ENCODE measurements around the gene GPC3. TPM values are rescaled to one million over a fixed set of nuclear protein-coding genes. Genes with fewer than 3 reads are reported as not detected.

The GPC3 gene
- polyA plus RNA-seq, 3 donors: not detected

GRCh38 chrX:133948895-133949294 lies 36.5 kb downstream of the GPC3 start:
- Histone ChIP-seq H3K27ac (ENCODE audit: low read depth in 1 of 2, low read length in 2 of 2) (no peak overlapping the region), H3K9ac (ENCODE audit: insufficient read depth, low read length, poor library complexity, severe bottlenecking) (no peak overlapping the region), H3K27me3 (ENCODE audit: control insufficient read depth in 2 of 2, insufficient read depth in 2 of 2, low read length in 2 of 2) (peaks cover 0 to 8% of the 10 kb centered on the region in 2 donors), H3K36me3 (replicated peaks in 1 of 2; ENCODE audit: control insufficient read depth in 1 of 2, insufficient read depth in 2 of 2, low read length in 2 of 2) (no peaks in the 10 kb centered on the region), H3K9me3 (replicated peaks in 1 of 2; ENCODE audit: control insufficient read depth in 1 of 2, insufficient read depth in 1 of 2, low read length in 2 of 2) (no peaks in the 10 kb centered on the region), H3K4me1 (ENCODE audit: control insufficient read depth in 1 of 2, insufficient read depth in 2 of 2, low read length in 2 of 2) (no peaks in the 10 kb centered on the region), H2AFZ (ENCODE audit: insufficient read depth, low read depth, low read length, poor library complexity, severe bottlenecking) (no peak overlapping the region), H3K4me3 (replicated peaks in 1 of 3; ENCODE audit: low read depth in 2 of 3, low read length in 3 of 3) (no peak overlapping the region), H3K4me2 (replicated peaks; ENCODE audit: extremely low read depth, low read length, poor library complexity, severe bottlenecking) (no peak overlapping the region), H4K20me1 (ENCODE audit: insufficient read depth, low read length) (no peaks in the 10 kb centered on the region), H3K79me2 (ENCODE audit: insufficient read depth, low read length) (no peaks in the 10 kb centered on the region)
- H3K4me3 Mint-ChIP-seq: no peak overlapping the region
- intact Hi-C loops (cut with micrococcal nuclease): no loop called here
- H3K27me3 Mint-ChIP-seq (ENCODE audit: low read depth in 3 of 3): peaks cover 0 to 11% (median 0%) of the 10 kb centered on the region in 3 donors
- H3K27ac Mint-ChIP-seq: no peak overlapping the region
- H3K36me3 Mint-ChIP-seq: no peaks in the 10 kb centered on the region
- TF ChIP-seq CTCF (IDR thresholded peaks at IDR 0.05): no peak
- no peaks in the 10 kb centered on the region for H3K9me3 Mint-ChIP-seq
- WGBS (ENCODE audit: insufficient coverage): no CpG with 5 or more reads among the region's 1 CpG
- H3K4me1 Mint-ChIP-seq: no peaks in the 10 kb centered on the region
- no peak for DNase-seq

- Mint-ChIP-seq H3K4me3 (no peak overlapping the region), H3K9me3 (no peaks in the 10 kb centered on the region), H3K36me3 (no peaks in the 10 kb centered on the region), H3K4me1 (no peaks in the 10 kb centered on the region), H3K27me3 (ENCODE audit: low read depth in 3 of 3) (peaks cover 0 to 13% (median 0%) of the 10 kb centered on the region in 3 donors), H3K27ac (no peak overlapping the region)
- no peaks in the 10 kb centered on the region for H3K36me3 ChIP-seq (replicated peaks in 1 of 2; ENCODE audit: control insufficient read depth in 1 of 2, insufficient read depth in 2 of 2, low read length in 2 of 2)
- no peak overlapping the region for H2AFZ ChIP-seq (ENCODE audit: insufficient read depth, low read depth, low read length, poor library complexity, severe bottlenecking)
- H3K9ac ChIP-seq (ENCODE audit: insufficient read depth, low read length, poor library complexity, severe bottlenecking): no peak overlapping the region
- no peak overlapping the region for H3K27ac ChIP-seq (ENCODE audit: low read depth in 1 of 2, low read length in 2 of 2)
- H3K9me3 ChIP-seq (replicated peaks in 1 of 2; ENCODE audit: control insufficient read depth in 1 of 2, insufficient read depth in 1 of 2, low read length in 2 of 2): no peaks in the 10 kb centered on the region
- intact Hi-C loops (cut with micrococcal nuclease): no loop called here
- no peak for TF ChIP-seq CTCF (IDR thresholded peaks at IDR 0.05)
- no peak for DNase-seq
- H3K4me1 ChIP-seq (ENCODE audit: control insufficient read depth in 1 of 2, insufficient read depth in 2 of 2, low read length in 2 of 2): no peaks in the 10 kb centered on the region
- no peak overlapping the region for H3K4me3 ChIP-seq (replicated peaks in 1 of 3; ENCODE audit: low read depth in 2 of 3, low read length in 3 of 3)
- WGBS (ENCODE audit: insufficient coverage): no CpG with 5 or more reads among the region's 1 CpG
- no peaks in the 10 kb centered on the region for H3K79me2 ChIP-seq (ENCODE audit: insufficient read depth, low read length)
- peaks cover 0 to 8% of the 10 kb centered on the region in 2 donors for H3K27me3 ChIP-seq (ENCODE audit: control insufficient read depth in 2 of 2, insufficient read depth in 2 of 2, low read length in 2 of 2)
- no peaks in the 10 kb centered on the region for H4K20me1 ChIP-seq (ENCODE audit: insufficient read depth, low read length)
- no peak overlapping the region for H3K4me2 ChIP-seq (replicated peaks; ENCODE audit: extremely low read depth, low read length, poor library complexity, severe bottlenecking)
Observed at GRCh38 chrX:133947996-133948395, 37.4 kb downstream of the GPC3 start.
